Measurements from ENCODE around the gene HS3ST5. TPM values are rescaled to one million over a fixed set of nuclear protein-coding genes. Genes with fewer than 3 reads are reported as not detected.
A peak's percentile ranks its signal among the peaks of the same experiment; 100 is the strongest.

HS3ST5 gene
- total RNA-seq, 1 experiment from 2014 or later: 14.4 TPM

DNA sequence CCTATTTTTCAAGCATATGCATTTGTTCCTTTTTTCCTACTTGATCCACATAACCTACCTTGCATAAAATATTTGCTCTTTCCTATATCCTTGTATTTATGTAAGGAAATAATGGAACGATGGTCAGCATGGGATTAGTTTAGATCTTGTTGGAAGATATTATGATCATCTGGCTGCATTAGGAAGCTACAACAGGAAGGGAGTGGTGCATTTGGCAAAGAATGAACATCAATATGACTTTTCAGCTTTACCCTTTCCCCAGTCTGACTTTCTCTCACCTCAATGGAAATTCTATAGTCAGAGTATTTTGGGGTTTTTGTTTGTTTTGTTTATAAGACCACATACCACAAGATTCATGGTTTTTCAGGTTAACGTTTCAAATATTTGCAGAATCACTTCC, 66.0 kb downstream of the HS3ST5 start:
- Histone ChIP-seq H3K23me2 (ENCODE audit: insufficient read length, low read depth, low read length, poor library complexity, severe bottlenecking) (no peaks in the 10 kb centered on the region), H3K14ac (ENCODE audit: insufficient read depth, low read length) (no peak overlapping the region), H2BK5ac (ENCODE audit: insufficient read length, low read length) (no peak overlapping the region), H3K23ac (ENCODE audit: insufficient read length, low read depth, low read length) (no peak overlapping the region), H3K79me1 (ENCODE audit: insufficient read depth, low read depth, low read length, poor library complexity, severe bottlenecking) (no peaks in the 10 kb centered on the region), H3K4me1 (ENCODE audit: insufficient read depth, low read length) (peaks cover 8% of the 10 kb centered on the region), H3K27me3 (ENCODE audit: insufficient read depth, low read length) (no peaks in the 10 kb centered on the region), H2BK120ac (ENCODE audit: low read depth, low read length, poor library complexity, severe bottlenecking) (no peak overlapping the region), H3K9me3 (ENCODE audit: control insufficient read depth, low read depth, low read length) (no peaks in the 10 kb centered on the region), H2AK5ac (ENCODE audit: insufficient read length, low read length) (no peak overlapping the region), H3T11ph (ENCODE audit: low read length) (no peak overlapping the region), H4K20me1 (ENCODE audit: control insufficient read depth, insufficient read depth, insufficient read length) (no peaks in the 10 kb centered on the region), H3K18ac (ENCODE audit: insufficient read length, low read depth, low read length) (no peak overlapping the region), H3K9ac (ENCODE audit: extremely low read depth, insufficient read length, low read length) (no peak overlapping the region), H2BK20ac (ENCODE audit: low read depth, low read length, poor library complexity, severe bottlenecking) (no peak overlapping the region), H4K91ac (ENCODE audit: insufficient read length, low read depth, low read length) (no peak overlapping the region), H3K56ac (ENCODE audit: insufficient read length, low read depth, low read length) (no peak overlapping the region), H3K4me2 (ENCODE audit: insufficient read depth, insufficient read length, low read length) (no peak overlapping the region), H3K4ac (ENCODE audit: low read depth, low read length) (no peak overlapping the region), H4K5ac (ENCODE audit: insufficient read length, low read depth, low read length) (no peak overlapping the region), H2BK12ac (ENCODE audit: insufficient read length, low read depth, low read length) (no peak overlapping the region), H2AFZ (ENCODE audit: low read length) (no peak overlapping the region), H3K27ac (ENCODE audit: insufficient read length, low read depth, low read length) (no peak overlapping the region), H3K79me2 (ENCODE audit: insufficient read depth, low read length) (no peaks in the 10 kb centered on the region), H4K8ac (replicated peaks; ENCODE audit: insufficient read length, low read depth, low read length) (no peak overlapping the region), H2BK15ac (ENCODE audit: low read depth, low read length) (no peak overlapping the region)
- DNase-seq: no peak
- Mint-ChIP-seq H3K9me3 (no peaks in the 10 kb centered on the region), H3K27ac (peak overlapping the region in 1 of 3 experiments; percentile 73; a peak in 1 of 7 replicates), H3K4me1 (peaks cover 46 to 47% of the 10 kb centered on the region in 2 experiments), H3K36me3 (ENCODE audit: insufficient read depth in 1 of 3, low read depth in 3 of 3) (peaks cover 0 to 5% (median 3%) of the 10 kb centered on the region in 3 experiments; a peak in 3 of 7 replicates), H3K27me3 (ENCODE audit: low read depth) (no peaks in the 10 kb centered on the region), H3K4me3 (no peak overlapping the region)
- TF ChIP-seq, protein P1, sequence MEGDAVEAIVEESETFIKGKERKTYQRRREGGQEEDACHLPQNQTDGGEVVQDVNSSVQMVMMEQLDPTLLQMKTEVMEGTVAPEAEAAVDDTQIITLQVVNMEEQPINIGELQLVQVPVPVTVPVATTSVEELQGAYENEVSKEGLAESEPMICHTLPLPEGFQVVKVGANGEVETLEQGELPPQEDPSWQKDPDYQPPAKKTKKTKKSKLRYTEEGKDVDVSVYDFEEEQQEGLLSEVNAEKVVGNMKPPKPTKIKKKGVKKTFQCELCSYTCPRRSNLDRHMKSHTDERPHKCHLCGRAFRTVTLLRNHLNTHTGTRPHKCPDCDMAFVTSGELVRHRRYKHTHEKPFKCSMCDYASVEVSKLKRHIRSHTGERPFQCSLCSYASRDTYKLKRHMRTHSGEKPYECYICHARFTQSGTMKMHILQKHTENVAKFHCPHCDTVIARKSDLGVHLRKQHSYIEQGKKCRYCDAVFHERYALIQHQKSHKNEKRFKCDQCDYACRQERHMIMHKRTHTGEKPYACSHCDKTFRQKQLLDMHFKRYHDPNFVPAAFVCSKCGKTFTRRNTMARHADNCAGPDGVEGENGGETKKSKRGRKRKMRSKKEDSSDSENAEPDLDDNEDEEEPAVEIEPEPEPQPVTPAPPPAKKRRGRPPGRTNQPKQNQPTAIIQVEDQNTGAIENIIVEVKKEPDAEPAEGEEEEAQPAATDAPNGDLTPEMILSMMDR (conservative IDR thresholded peaks at IDR 0.05): no peak
- WGBS (ENCODE audit: extremely low coverage, insufficient read length, low lambda C conversion rate): no CpG with 5 or more reads among the region's 2 CpGs
